Measurements from ENCODE around the gene MLH1.

The MLH1 gene

DNA sequence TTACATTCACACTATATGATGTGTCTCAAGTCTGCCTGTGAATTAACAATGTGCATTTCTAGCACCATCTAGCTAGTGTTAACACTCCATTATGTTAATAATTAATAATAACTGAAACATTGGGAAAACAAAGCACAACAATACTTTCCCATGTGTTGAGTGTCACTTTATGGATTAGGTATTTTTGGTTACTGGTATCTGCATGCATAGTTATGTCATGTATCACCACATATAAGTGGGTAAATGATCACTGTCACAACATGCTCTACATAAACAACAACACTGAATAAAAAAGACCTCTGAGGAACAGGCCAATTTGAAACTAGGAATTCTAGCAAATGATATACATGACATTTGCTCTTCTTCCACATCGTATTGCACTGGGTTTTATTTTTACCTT is 74.7 kb downstream of the MLH1 start:
- Histone ChIP-seq H3K27me3 (ENCODE audit: control insufficient read depth, insufficient read depth, low read length) (no peaks in the 10 kb centered on the region), H3K9ac (ENCODE audit: low read depth, low read length) (no peak overlapping the region), H3K9me3 (ENCODE audit: control insufficient read depth, insufficient read depth, low read length) (no peaks in the 10 kb centered on the region), H3K4me1 (ENCODE audit: control insufficient read depth, insufficient read depth, low read length) (no peaks in the 10 kb centered on the region), H3K4me3 (ENCODE audit: low read depth, low read length) (no peak overlapping the region), H3K36me3 (ENCODE audit: control insufficient read depth, insufficient read depth, low read length) (no peaks in the 10 kb centered on the region)

DNA sequence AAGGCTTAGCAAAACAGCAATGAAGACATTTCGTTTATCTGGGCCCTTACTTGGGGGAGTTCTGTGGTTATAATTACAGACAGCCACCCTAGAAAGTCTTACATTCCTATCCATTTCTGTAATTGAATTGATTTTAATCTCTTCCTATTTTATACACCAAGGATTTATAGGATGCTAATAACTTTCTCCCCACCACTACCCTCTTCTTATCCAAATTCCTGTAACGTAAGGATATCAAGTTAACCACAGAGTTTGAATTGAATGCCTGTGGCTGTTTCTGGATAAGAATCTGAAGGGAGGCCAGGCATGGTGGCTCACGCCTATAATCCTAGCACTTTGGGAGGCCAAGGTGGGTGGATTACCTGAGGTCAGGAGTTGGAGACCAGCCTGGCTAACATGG is 78.6 kb downstream of the MLH1 start:
- Histone ChIP-seq H3K9me3 (ENCODE audit: control insufficient read depth, insufficient read depth, low read length) (no peaks in the 10 kb centered on the region), H3K27me3 (ENCODE audit: control insufficient read depth, insufficient read depth, low read length) (no peaks in the 10 kb centered on the region), H3K4me1 (ENCODE audit: control insufficient read depth, insufficient read depth, low read length) (no peaks in the 10 kb centered on the region), H3K4me3 (ENCODE audit: low read depth, low read length) (no peak overlapping the region), H3K9ac (ENCODE audit: low read depth, low read length) (no peak overlapping the region), H3K36me3 (ENCODE audit: control insufficient read depth, insufficient read depth, low read length) (no peaks in the 10 kb centered on the region)

DNA sequence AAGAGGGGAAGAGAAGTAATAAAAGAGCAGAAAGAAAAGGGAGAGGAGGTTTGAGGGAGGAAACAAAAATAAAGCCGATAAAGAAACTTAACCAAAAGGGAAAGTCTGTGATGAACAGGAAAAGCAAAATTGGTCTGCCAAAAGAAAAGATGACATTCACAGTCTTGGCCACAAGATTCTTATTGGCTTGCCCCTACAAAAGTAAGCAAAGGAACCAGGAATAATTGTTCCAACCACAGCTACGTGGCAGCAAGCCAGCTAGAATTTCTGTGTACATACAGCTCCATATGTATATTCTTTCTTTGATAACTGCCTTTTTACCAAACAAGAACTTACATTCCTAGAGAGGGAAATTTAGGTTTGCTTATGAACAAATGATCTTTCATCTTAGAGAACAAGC is 79.6 kb downstream of the MLH1 start:
- H3K9me3 ChIP-seq (ENCODE audit: control insufficient read depth, insufficient read depth, low read length) = no peaks in the 10 kb centered on the region
- no peaks in the 10 kb centered on the region for H3K27me3 ChIP-seq (ENCODE audit: control insufficient read depth, insufficient read depth, low read length)
- H3K4me3 ChIP-seq (ENCODE audit: low read depth, low read length) = no peak overlapping the region
- H3K4me1 ChIP-seq (ENCODE audit: control insufficient read depth, insufficient read depth, low read length) = no peaks in the 10 kb centered on the region
- H3K9ac ChIP-seq (ENCODE audit: low read depth, low read length) = no peak overlapping the region
- no peaks in the 10 kb centered on the region for H3K36me3 ChIP-seq (ENCODE audit: control insufficient read depth, insufficient read depth, low read length)

DNA sequence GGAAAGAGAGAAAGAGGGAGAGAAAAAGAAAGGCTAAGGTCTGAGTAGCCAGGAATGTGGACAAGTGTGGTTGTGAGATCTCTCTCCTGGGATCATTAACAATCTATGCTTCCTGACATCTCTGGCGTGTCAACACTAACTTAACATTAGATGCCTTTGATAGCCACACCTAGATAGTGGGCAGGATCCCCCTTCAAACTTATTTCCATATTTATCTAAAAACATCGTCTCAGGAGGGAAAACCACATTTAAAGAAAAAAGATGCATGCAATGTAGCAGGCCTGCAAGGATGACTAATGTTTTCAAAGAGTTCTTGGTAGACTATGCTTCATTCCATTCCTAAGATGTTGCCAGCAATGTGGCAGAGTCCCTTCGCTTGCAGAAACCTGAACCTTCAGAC is 80.9 kb downstream of the MLH1 start:
- Histone ChIP-seq H3K36me3 (ENCODE audit: control insufficient read depth, insufficient read depth, low read length) (no peaks in the 10 kb centered on the region), H3K9ac (ENCODE audit: low read depth, low read length) (no peak overlapping the region), H3K27me3 (ENCODE audit: control insufficient read depth, insufficient read depth, low read length) (no peaks in the 10 kb centered on the region), H3K9me3 (ENCODE audit: control insufficient read depth, insufficient read depth, low read length) (no peaks in the 10 kb centered on the region), H3K4me3 (ENCODE audit: low read depth, low read length) (no peak overlapping the region), H3K4me1 (ENCODE audit: control insufficient read depth, insufficient read depth, low read length) (no peaks in the 10 kb centered on the region)

DNA sequence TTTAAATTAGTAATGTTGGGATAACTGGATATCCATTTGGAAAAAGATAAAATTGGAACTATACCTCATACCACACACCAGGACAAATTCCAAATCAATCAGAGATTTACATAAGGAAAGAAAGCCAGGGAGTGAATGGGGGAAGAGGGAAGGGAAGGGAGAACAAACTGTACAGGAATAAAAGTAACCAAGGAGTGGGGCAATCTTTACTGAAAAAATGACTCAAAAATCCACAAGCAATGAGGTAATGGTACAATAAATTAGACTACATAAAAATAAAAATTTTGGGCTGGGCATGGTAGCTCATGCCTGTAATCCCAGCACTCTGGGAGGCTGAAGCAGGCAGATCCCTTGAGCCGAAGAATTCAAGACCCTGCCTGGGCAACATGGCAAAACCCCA is 82.6 kb downstream of the MLH1 start:
- H3K9me3 ChIP-seq (ENCODE audit: control insufficient read depth, insufficient read depth, low read length) = no peaks in the 10 kb centered on the region
- H3K9ac ChIP-seq (ENCODE audit: low read depth, low read length) = no peak overlapping the region
- no peak overlapping the region for H3K4me3 ChIP-seq (ENCODE audit: low read depth, low read length)
- H3K27me3 ChIP-seq (ENCODE audit: control insufficient read depth, insufficient read depth, low read length) = no peaks in the 10 kb centered on the region
- no peaks in the 10 kb centered on the region for H3K4me1 ChIP-seq (ENCODE audit: control insufficient read depth, insufficient read depth, low read length)
- no peaks in the 10 kb centered on the region for H3K36me3 ChIP-seq (ENCODE audit: control insufficient read depth, insufficient read depth, low read length)

DNA sequence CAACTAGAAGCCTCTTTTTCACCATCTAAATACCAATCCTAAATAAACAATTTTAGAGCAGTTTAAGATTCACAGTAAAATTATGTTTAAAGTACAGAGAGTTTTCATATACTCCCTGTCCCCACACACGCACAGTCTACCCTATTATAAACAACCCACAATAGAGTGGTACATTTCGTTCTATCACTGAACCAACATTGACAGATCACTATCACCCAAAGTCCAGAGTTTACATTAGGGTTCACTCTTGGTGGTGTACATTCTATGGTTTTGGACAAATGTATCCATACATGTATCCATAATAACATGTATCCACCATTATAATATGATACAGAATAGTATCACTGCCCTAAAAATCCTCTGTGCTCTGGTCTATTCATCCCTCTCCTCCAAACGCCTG is 89.0 kb downstream of the MLH1 start:
- H3K9me3 ChIP-seq (ENCODE audit: control insufficient read depth, insufficient read depth, low read length) = no peaks in the 10 kb centered on the region
- H3K27me3 ChIP-seq (ENCODE audit: control insufficient read depth, insufficient read depth, low read length) = no peaks in the 10 kb centered on the region
- no peaks in the 10 kb centered on the region for H3K36me3 ChIP-seq (ENCODE audit: control insufficient read depth, insufficient read depth, low read length)
- H3K4me3 ChIP-seq (ENCODE audit: low read depth, low read length) = no peak overlapping the region
- no peak overlapping the region for H3K9ac ChIP-seq (ENCODE audit: low read depth, low read length)
- H3K4me1 ChIP-seq (ENCODE audit: control insufficient read depth, insufficient read depth, low read length) = no peaks in the 10 kb centered on the region

DNA sequence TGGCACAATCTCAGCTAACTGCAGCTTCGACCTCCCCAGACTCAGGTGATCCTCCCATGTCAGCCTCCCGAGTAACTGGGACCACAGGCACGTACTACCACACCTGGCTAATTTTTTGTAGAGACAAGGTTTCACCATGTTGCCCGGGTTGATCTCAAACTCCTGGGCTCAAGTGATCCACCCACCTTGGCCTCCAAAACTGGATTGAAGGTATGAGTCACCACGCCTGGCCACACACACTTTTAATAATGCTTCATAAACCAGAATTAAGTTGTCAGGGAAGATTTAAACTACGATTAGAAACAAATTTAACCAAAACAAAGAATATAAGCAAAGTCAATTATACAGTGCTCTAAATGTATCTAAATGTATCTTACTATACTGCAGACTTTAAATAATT is 93.6 kb downstream of the MLH1 start:
- no peak overlapping the region for H3K9ac ChIP-seq (ENCODE audit: low read depth, low read length)
- no peaks in the 10 kb centered on the region for H3K27me3 ChIP-seq (ENCODE audit: control insufficient read depth, insufficient read depth, low read length)
- H3K36me3 ChIP-seq (ENCODE audit: control insufficient read depth, insufficient read depth, low read length) = no peaks in the 10 kb centered on the region
- no peaks in the 10 kb centered on the region for H3K9me3 ChIP-seq (ENCODE audit: control insufficient read depth, insufficient read depth, low read length)
- no peak overlapping the region for H3K4me3 ChIP-seq (ENCODE audit: low read depth, low read length)
- H3K4me1 ChIP-seq (ENCODE audit: control insufficient read depth, insufficient read depth, low read length) = no peaks in the 10 kb centered on the region

DNA sequence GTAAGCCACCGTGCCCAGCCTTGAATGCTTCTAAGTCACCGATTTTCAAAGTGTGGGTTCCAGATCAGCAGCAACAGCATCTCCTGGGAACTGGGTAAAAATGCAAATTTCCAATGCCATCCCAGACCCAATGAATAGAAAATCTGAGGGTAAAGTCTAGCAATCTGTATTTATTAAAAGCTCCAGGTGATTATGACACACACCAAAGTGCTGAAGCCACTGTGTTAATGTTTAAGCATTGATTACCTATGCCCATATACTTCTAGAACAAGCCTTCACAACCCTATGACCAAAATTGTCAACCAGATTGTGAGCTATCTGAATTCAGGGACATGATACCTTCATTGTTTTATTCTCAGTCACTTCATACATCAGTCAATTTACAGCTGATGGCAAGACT is 94.6 kb downstream of the MLH1 start:
- no peak overlapping the region for H3K9ac ChIP-seq (ENCODE audit: low read depth, low read length)
- no peak overlapping the region for H3K4me3 ChIP-seq (ENCODE audit: low read depth, low read length)
- H3K27me3 ChIP-seq (ENCODE audit: control insufficient read depth, insufficient read depth, low read length) = no peaks in the 10 kb centered on the region
- H3K36me3 ChIP-seq (ENCODE audit: control insufficient read depth, insufficient read depth, low read length) = no peaks in the 10 kb centered on the region
- H3K9me3 ChIP-seq (ENCODE audit: control insufficient read depth, insufficient read depth, low read length) = no peaks in the 10 kb centered on the region
- no peaks in the 10 kb centered on the region for H3K4me1 ChIP-seq (ENCODE audit: control insufficient read depth, insufficient read depth, low read length)

DNA sequence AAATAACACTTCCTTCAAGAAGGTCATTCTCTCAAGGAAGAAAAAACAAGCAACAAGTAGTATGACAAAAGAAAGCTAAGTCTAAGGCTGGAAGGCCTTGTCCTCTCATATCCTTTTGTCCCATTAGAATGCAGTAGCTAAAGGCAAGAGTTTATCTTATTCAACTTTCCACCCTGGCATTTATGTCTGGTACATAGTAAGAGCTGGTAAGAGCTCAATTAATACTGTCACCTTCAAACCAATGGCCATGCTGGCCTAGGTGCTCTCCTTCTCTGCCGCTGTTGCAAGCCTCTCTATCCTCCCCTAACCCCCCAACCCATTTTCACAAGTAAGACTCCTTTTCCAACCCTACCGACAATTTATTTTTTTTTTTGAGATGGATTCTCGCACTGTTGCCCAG is 99.2 kb downstream of the MLH1 start:
- Histone ChIP-seq H3K9ac (ENCODE audit: low read depth, low read length) (no peak overlapping the region), H3K4me1 (ENCODE audit: control insufficient read depth, insufficient read depth, low read length) (no peaks in the 10 kb centered on the region), H3K27me3 (ENCODE audit: control insufficient read depth, insufficient read depth, low read length) (no peaks in the 10 kb centered on the region), H3K36me3 (ENCODE audit: control insufficient read depth, insufficient read depth, low read length) (no peaks in the 10 kb centered on the region), H3K4me3 (ENCODE audit: low read depth, low read length) (no peak overlapping the region), H3K9me3 (ENCODE audit: control insufficient read depth, insufficient read depth, low read length) (no peaks in the 10 kb centered on the region)

DNA sequence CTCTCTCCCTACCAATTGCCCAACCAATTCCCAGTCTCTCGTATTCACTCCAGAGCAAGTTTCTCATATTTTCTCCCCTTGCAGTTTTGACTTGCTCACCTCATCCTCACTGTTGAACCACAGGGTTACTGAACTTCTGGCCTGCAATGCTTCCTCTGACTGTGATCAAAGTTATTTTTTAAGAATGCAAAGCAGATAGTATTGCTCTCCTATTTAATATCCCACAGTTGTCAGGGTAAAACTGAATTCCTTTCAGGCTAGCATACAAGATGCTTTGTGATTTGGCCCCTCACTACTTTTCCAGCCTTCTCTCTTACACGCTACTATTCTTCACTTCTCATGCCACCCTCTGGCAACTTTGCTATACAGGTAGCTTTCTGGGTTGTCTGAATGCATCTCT is 100.2 kb downstream of the MLH1 start:
- Histone ChIP-seq H3K4me1 (ENCODE audit: control insufficient read depth, insufficient read depth, low read length) (no peaks in the 10 kb centered on the region), H3K9me3 (ENCODE audit: control insufficient read depth, insufficient read depth, low read length) (no peaks in the 10 kb centered on the region), H3K27me3 (ENCODE audit: control insufficient read depth, insufficient read depth, low read length) (no peaks in the 10 kb centered on the region), H3K36me3 (ENCODE audit: control insufficient read depth, insufficient read depth, low read length) (no peaks in the 10 kb centered on the region), H3K9ac (ENCODE audit: low read depth, low read length) (no peak overlapping the region), H3K4me3 (ENCODE audit: low read depth, low read length) (no peak overlapping the region)

DNA sequence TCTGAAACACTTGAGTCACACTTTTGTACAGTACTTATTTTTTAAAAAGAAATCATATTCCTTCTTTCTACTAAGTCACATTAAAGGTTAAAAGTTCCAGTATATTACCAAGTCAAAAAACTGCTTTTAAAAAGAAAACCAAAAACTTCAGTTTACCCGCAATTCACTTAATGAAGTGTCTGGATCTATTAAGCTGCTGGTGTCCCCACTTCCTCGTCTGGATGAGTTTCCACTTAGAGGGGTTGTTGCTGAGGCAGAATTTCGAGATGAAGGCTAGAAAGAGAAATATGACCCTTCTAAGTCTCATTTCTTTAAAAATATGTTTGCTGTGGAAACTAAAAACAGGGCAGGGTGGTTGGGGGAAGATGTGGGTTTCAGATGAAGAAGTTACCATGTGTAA is 101.3 kb downstream of the MLH1 start:
- H3K9ac ChIP-seq (ENCODE audit: low read depth, low read length) = no peak overlapping the region
- H3K4me1 ChIP-seq (ENCODE audit: control insufficient read depth, insufficient read depth, low read length) = no peaks in the 10 kb centered on the region
- no peaks in the 10 kb centered on the region for H3K27me3 ChIP-seq (ENCODE audit: control insufficient read depth, insufficient read depth, low read length)
- no peaks in the 10 kb centered on the region for H3K9me3 ChIP-seq (ENCODE audit: control insufficient read depth, insufficient read depth, low read length)
- H3K4me3 ChIP-seq (ENCODE audit: low read depth, low read length) = no peak overlapping the region
- no peaks in the 10 kb centered on the region for H3K36me3 ChIP-seq (ENCODE audit: control insufficient read depth, insufficient read depth, low read length)

DNA sequence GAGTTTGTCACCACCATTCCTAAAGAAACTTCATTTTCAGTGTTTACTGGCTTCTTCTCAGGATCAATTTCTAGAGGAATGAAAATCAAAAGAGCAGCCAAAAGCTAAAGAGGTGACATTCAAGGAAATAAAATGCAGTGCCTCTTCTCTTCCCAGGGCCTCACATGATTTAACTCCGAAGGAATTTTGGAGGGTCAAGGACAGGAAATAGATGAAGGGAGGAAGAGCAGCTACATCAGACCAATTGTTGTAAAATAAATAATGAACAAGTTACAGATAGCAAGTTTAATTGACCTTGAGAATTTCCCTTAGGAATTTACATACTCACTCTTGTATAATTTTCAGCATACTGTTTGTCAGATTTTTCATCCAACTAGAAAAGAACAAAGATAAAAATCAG is 103.0 kb downstream of the MLH1 start:
- H3K27me3 ChIP-seq (ENCODE audit: control insufficient read depth, insufficient read depth, low read length) = no peaks in the 10 kb centered on the region
- no peaks in the 10 kb centered on the region for H3K9me3 ChIP-seq (ENCODE audit: control insufficient read depth, insufficient read depth, low read length)
- H3K4me1 ChIP-seq (ENCODE audit: control insufficient read depth, insufficient read depth, low read length) = no peaks in the 10 kb centered on the region
- no peaks in the 10 kb centered on the region for H3K36me3 ChIP-seq (ENCODE audit: control insufficient read depth, insufficient read depth, low read length)
- H3K9ac ChIP-seq (ENCODE audit: low read depth, low read length) = no peak overlapping the region
- no peak overlapping the region for H3K4me3 ChIP-seq (ENCODE audit: low read depth, low read length)

DNA sequence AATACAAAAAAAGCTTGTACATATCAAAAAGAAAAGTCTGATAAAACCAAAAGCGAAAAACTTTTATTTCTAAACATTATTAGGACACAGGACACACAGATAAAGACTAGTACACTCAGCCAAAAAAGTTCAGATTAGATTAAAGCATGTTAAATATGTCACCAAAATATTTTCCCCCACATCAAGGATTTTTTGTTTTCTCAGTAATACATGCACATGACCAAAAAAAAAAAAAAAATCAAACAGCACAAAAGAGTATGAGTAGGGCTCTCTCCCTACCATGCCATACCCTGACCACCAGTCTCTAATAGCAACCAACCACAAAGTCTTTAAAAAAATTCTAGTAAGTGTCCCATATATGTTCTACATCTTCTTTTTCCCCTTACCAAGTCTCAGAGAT is 103.7 kb downstream of the MLH1 start:
- no peaks in the 10 kb centered on the region for H3K36me3 ChIP-seq (ENCODE audit: control insufficient read depth, insufficient read depth, low read length)
- no peak overlapping the region for H3K4me3 ChIP-seq (ENCODE audit: low read depth, low read length)
- no peaks in the 10 kb centered on the region for H3K4me1 ChIP-seq (ENCODE audit: control insufficient read depth, insufficient read depth, low read length)
- H3K9me3 ChIP-seq (ENCODE audit: control insufficient read depth, insufficient read depth, low read length) = no peaks in the 10 kb centered on the region
- no peaks in the 10 kb centered on the region for H3K27me3 ChIP-seq (ENCODE audit: control insufficient read depth, insufficient read depth, low read length)
- H3K9ac ChIP-seq (ENCODE audit: low read depth, low read length) = no peak overlapping the region
